ENCODE data around the gene TPRG1. TPM values are rescaled to one million over a fixed set of nuclear protein-coding genes. Genes with fewer than 3 reads are reported as not detected.

TPRG1 gene
- total and polyA plus RNA-seq, 2 experiments from 2014 or later: 0.43 TPM; not detected in 1

DNA sequence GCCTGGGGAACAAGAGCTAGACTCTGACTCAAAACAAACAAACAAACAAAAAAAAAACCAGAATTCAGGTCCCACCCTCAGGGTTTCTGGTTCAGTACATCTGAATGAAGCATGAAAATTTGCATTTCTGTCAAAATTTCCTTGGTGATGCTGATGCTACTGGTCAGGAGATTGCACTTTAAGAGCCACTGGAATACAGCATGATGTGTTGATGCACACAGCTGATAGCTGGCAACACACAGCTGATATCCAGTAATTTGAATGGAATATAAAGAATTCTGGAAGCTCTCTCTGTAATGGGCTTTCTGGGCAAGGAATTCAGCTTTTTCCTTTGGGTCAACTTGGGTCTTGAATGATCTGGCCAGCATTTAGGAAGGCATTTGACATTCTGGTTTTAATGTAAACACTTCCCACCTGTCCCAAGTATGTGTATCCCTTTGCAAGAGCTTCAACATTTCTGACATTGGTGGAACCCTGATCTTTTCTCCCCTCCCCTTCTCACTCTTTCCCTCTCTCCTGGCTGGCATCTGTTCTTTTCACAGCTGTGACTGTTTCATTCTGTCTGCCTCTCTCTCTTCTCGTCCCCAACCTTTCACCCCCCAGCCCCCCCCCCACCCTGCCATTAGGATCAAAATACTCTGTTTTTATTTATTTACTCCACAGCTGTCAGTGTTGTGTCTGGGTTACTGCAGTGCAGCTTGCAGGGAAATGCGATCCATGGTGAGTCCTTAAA is 189.5 kb downstream of the TPRG1 start:
- Histone ChIP-seq H3K4me1 (ENCODE audit: insufficient read depth) (no peaks in the 10 kb centered on the region), H3K4me3 (no peak overlapping the region), H2AFZ (no peak overlapping the region), H3K36me3 (replicated peaks; ENCODE audit: insufficient read depth, low read depth) (no peaks in the 10 kb centered on the region), H4K20me1 (ENCODE audit: insufficient read depth, poor library complexity, severe bottlenecking) (no peaks in the 10 kb centered on the region), H3K4me2 (no peak overlapping the region), H3K9me3 (ENCODE audit: low read depth) (no peaks in the 10 kb centered on the region), H3K9me2 (replicated peaks; ENCODE audit: insufficient read depth) (no peaks in the 10 kb centered on the region), H3K27ac (no peak overlapping the region), H3K27me3 (no peaks in the 10 kb centered on the region), H3K79me2 (no peaks in the 10 kb centered on the region)
- DNase-seq (ENCODE audit: low spot score): no peak
- 38% methylated on average over 2 of the region's 2 CpGs for WGBS (ENCODE audit: low lambda C conversion rate, missing lambda C conversion rate)
- TF ChIP-seq EZH2 (IDR thresholded peaks at IDR 0.05; ENCODE audit: borderline replicate concordance) (no peak), EZH2phosphoT487 (IDR thresholded peaks at IDR 0.05; ENCODE audit: low read depth, severe bottlenecking, unreplicated experiment) (no peak)
- TF ChIP-seq, protein P1, sequence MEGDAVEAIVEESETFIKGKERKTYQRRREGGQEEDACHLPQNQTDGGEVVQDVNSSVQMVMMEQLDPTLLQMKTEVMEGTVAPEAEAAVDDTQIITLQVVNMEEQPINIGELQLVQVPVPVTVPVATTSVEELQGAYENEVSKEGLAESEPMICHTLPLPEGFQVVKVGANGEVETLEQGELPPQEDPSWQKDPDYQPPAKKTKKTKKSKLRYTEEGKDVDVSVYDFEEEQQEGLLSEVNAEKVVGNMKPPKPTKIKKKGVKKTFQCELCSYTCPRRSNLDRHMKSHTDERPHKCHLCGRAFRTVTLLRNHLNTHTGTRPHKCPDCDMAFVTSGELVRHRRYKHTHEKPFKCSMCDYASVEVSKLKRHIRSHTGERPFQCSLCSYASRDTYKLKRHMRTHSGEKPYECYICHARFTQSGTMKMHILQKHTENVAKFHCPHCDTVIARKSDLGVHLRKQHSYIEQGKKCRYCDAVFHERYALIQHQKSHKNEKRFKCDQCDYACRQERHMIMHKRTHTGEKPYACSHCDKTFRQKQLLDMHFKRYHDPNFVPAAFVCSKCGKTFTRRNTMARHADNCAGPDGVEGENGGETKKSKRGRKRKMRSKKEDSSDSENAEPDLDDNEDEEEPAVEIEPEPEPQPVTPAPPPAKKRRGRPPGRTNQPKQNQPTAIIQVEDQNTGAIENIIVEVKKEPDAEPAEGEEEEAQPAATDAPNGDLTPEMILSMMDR (IDR thresholded peaks at IDR 0.05; ENCODE audit: poor library complexity): no peak

DNA sequence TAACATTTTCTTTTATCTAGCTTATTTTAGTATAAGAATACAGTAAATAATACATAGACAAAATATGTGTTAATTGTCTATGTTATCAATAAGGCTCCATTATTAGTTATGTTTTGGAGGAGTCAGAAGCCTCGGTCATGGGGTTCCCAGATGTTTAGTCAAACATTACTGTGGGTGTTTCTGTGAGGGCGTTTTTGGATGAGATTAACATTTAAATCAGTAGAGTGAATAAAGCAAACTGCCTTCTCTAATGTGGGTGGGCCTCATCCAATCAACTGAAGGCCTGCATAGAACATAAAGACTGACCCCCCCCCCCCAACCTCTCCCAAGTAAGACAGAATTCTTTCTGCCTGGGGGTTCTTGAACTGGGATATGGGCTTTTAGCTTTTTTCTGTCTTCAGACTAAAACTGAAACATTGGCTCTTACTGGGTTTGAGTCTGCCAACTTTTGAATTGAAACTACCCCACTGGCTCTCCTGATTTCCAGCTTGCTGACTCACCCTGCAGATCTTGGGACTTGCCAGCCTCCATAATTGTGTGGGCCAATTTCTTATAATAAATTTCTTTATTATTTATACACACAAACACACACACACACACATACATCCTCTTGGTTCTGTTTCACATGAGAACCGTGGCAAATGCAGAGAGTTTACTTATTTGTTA is 192.0 kb downstream of the TPRG1 start:
- H3K4me2 ChIP-seq: no peak overlapping the region
- no peaks in the 10 kb centered on the region for H3K27me3 ChIP-seq
- no peak overlapping the region for H2AFZ ChIP-seq
- H3K9me3 ChIP-seq (ENCODE audit: low read depth): no peaks in the 10 kb centered on the region
- H3K9me2 ChIP-seq (replicated peaks; ENCODE audit: insufficient read depth): no peaks in the 10 kb centered on the region
- no peak for TF ChIP-seq EZH2phosphoT487 (IDR thresholded peaks at IDR 0.05; ENCODE audit: low read depth, severe bottlenecking, unreplicated experiment)
- TF ChIP-seq EZH2 (IDR thresholded peaks at IDR 0.05; ENCODE audit: borderline replicate concordance): no peak
- TF ChIP-seq, protein P1 (IDR thresholded peaks at IDR 0.05; ENCODE audit: poor library complexity): no peak
- no peak overlapping the region for H3K4me3 ChIP-seq
- no peak overlapping the region for H3K27ac ChIP-seq
- DNase-seq (ENCODE audit: low spot score): no peak
- no peaks in the 10 kb centered on the region for H3K4me1 ChIP-seq (ENCODE audit: insufficient read depth)
- no peaks in the 10 kb centered on the region for H4K20me1 ChIP-seq (ENCODE audit: insufficient read depth, poor library complexity, severe bottlenecking)
- H3K36me3 ChIP-seq (replicated peaks; ENCODE audit: insufficient read depth, low read depth): no peaks in the 10 kb centered on the region
- no peaks in the 10 kb centered on the region for H3K79me2 ChIP-seq
- 87% methylated on average over 3 of the region's 3 CpGs for WGBS (ENCODE audit: low lambda C conversion rate, missing lambda C conversion rate)

DNA sequence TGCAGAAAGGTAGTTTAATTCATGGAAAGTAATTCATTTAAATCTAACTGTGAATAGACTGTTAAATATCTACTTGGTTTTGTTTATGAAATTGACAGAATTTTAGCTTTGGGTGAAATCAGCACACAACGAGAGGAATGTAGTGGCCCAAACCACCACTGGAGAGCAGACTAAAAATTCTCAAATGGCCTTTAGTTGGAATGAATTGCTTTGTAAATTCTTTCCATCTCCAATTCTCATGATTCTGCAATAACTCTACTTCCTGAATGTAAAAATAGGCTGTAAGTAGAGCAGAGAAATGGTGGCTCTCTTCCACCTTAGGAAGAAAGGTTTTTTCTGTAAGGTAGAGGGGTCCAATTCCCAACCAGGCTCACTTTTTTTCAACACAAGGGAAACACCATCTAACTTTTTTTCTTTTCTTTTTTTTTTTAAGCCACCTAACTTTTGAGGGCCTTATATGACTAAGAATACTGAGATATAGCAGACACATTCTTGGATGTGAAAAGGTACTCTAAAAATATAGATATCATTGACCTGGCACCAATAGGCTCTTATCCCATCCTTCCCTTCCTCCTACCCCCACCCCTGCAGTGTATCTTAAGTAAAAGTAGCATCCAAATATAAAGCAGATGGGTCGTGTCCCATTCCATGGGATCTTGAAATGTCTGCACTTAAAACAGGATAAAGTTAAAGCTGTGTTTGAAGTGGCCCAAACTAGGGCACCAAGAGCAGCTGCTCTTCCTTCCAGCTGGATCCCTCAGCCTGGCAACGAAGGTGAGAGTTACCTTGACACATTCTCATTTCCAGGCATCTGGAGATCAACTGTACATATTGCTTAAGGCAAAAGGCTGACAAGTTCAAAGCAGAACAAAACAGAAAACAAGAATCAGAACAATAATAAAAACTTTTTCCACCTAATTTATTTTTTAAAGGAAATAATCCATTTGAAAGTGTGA is 194.1 kb downstream of the TPRG1 start:
- WGBS (ENCODE audit: low lambda C conversion rate, missing lambda C conversion rate): 81% methylated on average over 3 of the region's 3 CpGs
- no peaks in the 10 kb centered on the region for H3K27me3 ChIP-seq
- no peaks in the 10 kb centered on the region for H3K79me2 ChIP-seq
- no peaks in the 10 kb centered on the region for H3K36me3 ChIP-seq (replicated peaks; ENCODE audit: insufficient read depth, low read depth)
- H2AFZ ChIP-seq: no peak overlapping the region
- H3K4me2 ChIP-seq: no peak overlapping the region
- no peaks in the 10 kb centered on the region for H3K4me1 ChIP-seq (ENCODE audit: insufficient read depth)
- no peak for DNase-seq (ENCODE audit: low spot score)
- H3K27ac ChIP-seq: no peak overlapping the region
- no peaks in the 10 kb centered on the region for H3K9me2 ChIP-seq (replicated peaks; ENCODE audit: insufficient read depth)
- H4K20me1 ChIP-seq (ENCODE audit: insufficient read depth, poor library complexity, severe bottlenecking): no peaks in the 10 kb centered on the region
- no peaks in the 10 kb centered on the region for H3K9me3 ChIP-seq (ENCODE audit: low read depth)
- no peak overlapping the region for H3K4me3 ChIP-seq
- TF ChIP-seq, protein P1 (IDR thresholded peaks at IDR 0.05; ENCODE audit: poor library complexity): no peak
- TF ChIP-seq EZH2 (IDR thresholded peaks at IDR 0.05; ENCODE audit: borderline replicate concordance) (no peak), EZH2phosphoT487 (IDR thresholded peaks at IDR 0.05; ENCODE audit: low read depth, severe bottlenecking, unreplicated experiment) (no peak)

Data from hepatocyte (in vitro differentiated cells).